SH-SY5Y (cell line): ENCODE results near the gene NR6A1.

Source experiments
- GATA2 ChIP-seq: IDR thresholded peaks from 2 replicates; pipeline ENCODE4 v1.6.1; 2011; ENCODE audit warnings: mild to moderate bottlenecking, low read depth, low read length
- GATA3 ChIP-seq: IDR thresholded peaks from 2 replicates; pipeline ENCODE4 v1.6.1; 2011; ENCODE audit warnings: low read depth, mild to moderate bottlenecking, low read length, moderate library complexity

NR6A1 gene

GRCh38 chr9:124474151-124474550 is 297.0 kb downstream of the NR6A1 start:
- TF ChIP-seq GATA2 (no peak), GATA3 (no peak)

- TF ChIP-seq GATA3 (no peak), GATA2 (no peak)
Observed at GRCh38 chr9:124473310-124473709, 297.8 kb downstream of the NR6A1 start.

DNA sequence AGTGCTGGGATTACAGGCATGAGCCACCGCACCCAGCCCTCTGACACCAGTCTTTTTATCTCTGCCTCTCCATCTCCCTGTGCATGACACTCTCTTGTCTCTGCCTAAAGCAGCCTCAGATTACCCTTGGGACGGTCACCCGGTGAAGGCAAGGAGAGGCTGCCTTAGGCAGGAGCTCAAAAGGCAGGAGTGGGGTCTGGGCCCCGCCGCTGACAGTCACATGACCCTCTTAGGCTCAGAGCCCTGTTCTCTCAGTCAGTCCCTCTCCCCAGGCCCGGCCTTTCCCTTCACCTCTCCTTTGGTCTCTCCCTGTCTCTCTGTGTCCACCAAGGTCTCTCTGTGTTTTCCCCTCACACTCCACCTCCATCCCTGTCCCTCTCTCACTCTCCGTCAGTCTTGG is 298.3 kb downstream of the NR6A1 start:
- TF ChIP-seq GATA2: no peak
- no peak for TF ChIP-seq GATA3

GRCh38 chr9:124471761-124472160 is 299.4 kb downstream of the NR6A1 start:
- no peak for TF ChIP-seq GATA2
- TF ChIP-seq GATA3: no peak

DNA sequence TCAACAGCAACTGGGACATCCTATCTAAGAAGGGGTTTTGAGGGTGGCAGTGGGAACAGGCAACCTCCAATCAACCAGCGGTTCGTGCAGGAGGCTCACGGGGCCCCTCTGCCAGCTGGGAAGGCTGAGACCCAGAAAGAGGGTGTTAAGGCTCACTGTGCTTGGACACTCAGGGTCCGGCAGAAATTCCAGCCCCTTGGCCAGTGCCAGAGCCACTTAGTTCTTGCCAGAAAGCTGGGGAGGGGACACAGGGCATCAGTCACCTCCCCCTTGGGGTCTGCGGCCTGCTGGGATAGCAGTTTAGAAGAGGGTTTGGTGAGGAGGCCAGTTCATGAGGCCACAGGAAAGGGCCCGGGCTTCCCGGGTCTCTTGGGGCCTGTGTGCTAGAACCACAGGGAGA is 300.4 kb downstream of the NR6A1 start:
- TF ChIP-seq GATA3 (no peak), GATA2 (no peak)

DNA sequence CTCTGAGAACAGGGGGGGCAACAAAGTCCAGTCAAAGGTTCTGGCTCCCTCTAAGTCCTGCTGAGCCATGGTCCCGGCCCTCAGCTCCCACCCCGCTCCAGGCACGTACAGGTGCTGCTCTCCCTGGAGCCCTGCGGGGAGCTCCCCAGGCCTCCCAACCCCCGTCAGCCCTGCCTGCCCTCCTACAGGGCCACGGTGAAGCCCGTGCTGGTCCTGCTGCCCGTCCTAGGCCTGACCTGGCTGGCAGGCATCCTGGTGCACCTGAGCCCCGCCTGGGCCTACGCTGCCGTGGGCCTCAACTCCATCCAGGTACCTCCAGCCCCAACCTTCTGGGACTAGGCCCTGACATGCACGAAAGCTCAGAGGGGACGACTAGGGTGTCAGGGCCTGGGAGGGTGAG is 300.8 kb downstream of the NR6A1 start:
- TF ChIP-seq GATA3: no peak
- no peak for TF ChIP-seq GATA2

- TF ChIP-seq GATA3 (no peak), GATA2 (no peak)
Observed at GRCh38 chr9:124469011-124469832, 301.9 kb downstream of the NR6A1 start.

- TF ChIP-seq GATA2 (no peak), GATA3 (no peak)
Observed at GRCh38 chr9:124468061-124468740, 302.9 kb downstream of the NR6A1 start.

GRCh38 chr9:124467410-124468060 is 303.6 kb downstream of the NR6A1 start:
- no peak for TF ChIP-seq GATA2
- no peak for TF ChIP-seq GATA3
